RWPE1 (cell line): ENCODE results near the gene CGA.

Experiments used
- CTCF ChIA-PET: fragments of 350-600 bp; sonication (Branson Sonifier 250); formaldehyde crosslinking; extraction: SDS; loops from one replicate; lab custom pipeline; 2021; lab: Yijun Ruan, JAX
- POLR2A ChIA-PET: fragments of 400-600 bp; formaldehyde crosslinking; extraction: SDS; loops from one replicate; lab custom pipeline; 2020; ENCODE audit warnings: antibody characterized with exemption; ENCODE audit not compliant: low non-redundant PET; lab: Yijun Ruan, JAX
- DNase-seq: peaks from one replicate; pipeline ENCODE4 v3.0.0; 2012; ENCODE audit warnings: low spot score
- H3K27ac ChIP-seq: fragments of 450-650 bp; 2 replicates; pipeline ENCODE4 v1.5.1; 2017
- CTCF ChIP-seq: fragments of 450-650 bp; conservative IDR thresholded peaks from 2 replicates; pipeline ENCODE4 v1.5.1; 2017; ENCODE audit warnings: low read depth, mild to moderate bottlenecking

The CGA gene

GRCh38 chr6:87122477-87122876 lies 27.6 kb upstream of the CGA start:
- no peak for DNase-seq
- TF ChIP-seq CTCF: no peak
- no peak overlapping the region for H3K27ac ChIP-seq
- ChIA-PET CTCF (no interaction called here), POLR2A (no interaction called here)

DNA sequence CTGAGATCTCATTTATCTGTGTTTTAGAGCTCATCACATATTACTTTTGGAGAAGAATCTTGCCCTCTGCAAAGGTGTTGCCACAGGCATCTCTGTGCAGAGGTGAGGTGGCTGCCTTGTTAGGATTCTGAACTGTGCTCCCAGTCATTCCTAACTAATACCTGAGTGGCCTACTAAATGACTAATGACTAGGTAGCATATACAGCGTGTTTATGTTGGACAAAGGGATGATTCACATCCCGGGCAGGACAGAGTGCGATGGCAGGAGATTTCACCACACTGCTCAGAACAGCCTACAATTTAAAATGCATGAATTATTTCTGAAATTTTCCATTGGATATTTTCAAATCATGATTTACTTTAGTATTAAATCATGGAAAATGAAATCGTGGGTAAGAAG lies 23.1 kb upstream of the CGA start:
- ChIA-PET POLR2A (no interaction called here), CTCF (no interaction called here)
- H3K27ac ChIP-seq: no peak overlapping the region
- no peak for TF ChIP-seq CTCF
- DNase-seq: peak; percentile 81

GRCh38 chr6:87116922-87117321 lies 22.0 kb upstream of the CGA start:
- CTCF ChIA-PET: interaction anchor here (1.5 kb wide), 1 partner anchor 38 kb away, joined by 4 read pairs; no protein-coding TSS in a partner anchor
- no peak for TF ChIP-seq CTCF
- no peak for DNase-seq

GRCh38 chr6:87115402-87116135 lies 20.7 kb upstream of the CGA start:
- no peak for TF ChIP-seq CTCF
- ChIA-PET POLR2A (no interaction called here), CTCF (interaction anchor here (1.5 kb wide), 1 partner anchor 37 kb away, joined by 4 read pairs; no protein-coding TSS in a partner anchor)

More at GRCh38 chr6:87116922-87117321, 22.0 kb upstream of the CGA start:
- H3K27ac ChIP-seq: no peak overlapping the region
- POLR2A ChIA-PET: no interaction called here

GRCh38 chr6:87110636-87111035 lies 15.7 kb upstream of the CGA start:
- no peak for DNase-seq
- no peak for TF ChIP-seq CTCF
- POLR2A ChIA-PET: no interaction called here
- CTCF ChIA-PET: interaction anchor here (0.6 kb wide), 1 partner anchor 106 kb away, joined by 3 read pairs; no protein-coding TSS in a partner anchor
- no peak overlapping the region for H3K27ac ChIP-seq

More at GRCh38 chr6:87115402-87116135, 20.7 kb upstream of the CGA start:
- H3K27ac ChIP-seq: no peak overlapping the region
- no peak for DNase-seq

DNA sequence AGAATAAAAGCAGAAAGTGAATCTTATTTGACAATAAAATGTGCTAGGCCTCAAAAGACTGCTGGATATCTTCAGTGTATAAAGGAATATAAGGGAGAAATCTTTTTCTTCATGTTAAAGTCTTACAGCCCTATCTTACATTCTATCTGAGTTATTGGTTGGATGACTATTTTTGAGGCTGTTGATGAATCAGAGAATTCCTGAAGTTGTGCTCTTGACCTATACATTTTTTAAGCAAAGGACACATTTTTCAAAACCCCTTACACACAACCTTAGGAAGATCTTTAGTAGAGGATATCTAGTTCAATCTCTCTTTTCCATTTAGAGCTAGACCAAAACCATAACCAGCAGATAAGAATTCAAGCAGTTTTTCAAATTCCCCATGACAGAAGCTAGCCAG lies 10.9 kb upstream of the CGA start:
- CTCF ChIA-PET: interaction anchor here (1.1 kb wide), 1 partner anchor 12 kb away, joined by 3 read pairs; no protein-coding TSS in a partner anchor
- POLR2A ChIA-PET: no interaction called here
- no peak for DNase-seq
- no peak for TF ChIP-seq CTCF
- no peak overlapping the region for H3K27ac ChIP-seq
